ENCODE measurements around the gene PDE2A. TPM values are rescaled to one million over a fixed set of nuclear protein-coding genes. Genes with fewer than 3 reads are reported as not detected.

PDE2A gene
- total RNA-seq, 4 donors from 2014 or later: 26.1 to 34.1 (median 30.6) TPM

- no peak overlapping the region for H3K4me3 ChIP-seq (ENCODE audit: low read depth, poor library complexity, severe bottlenecking)
- intact Hi-C loops (cut with DNase I; ENCODE audit: low total_unique reads): no loop called here
- TF ChIP-seq CTCF (IDR thresholded peaks at IDR 0.05) (no peak), POLR2A (IDR thresholded peaks at IDR 0.05) (no peak)
- WGBS, 2 donors: 28 to 47% methylated on average over 3 of the region's 3 CpGs
- DNase-seq (ENCODE audit: low spot score in 2 of 2): no peak
Observed at GRCh38 chr11:72700146-72700545, 25.9 kb upstream of the PDE2A start.

- no peak for DNase-seq (ENCODE audit: low spot score in 2 of 2)
- H3K4me3 ChIP-seq (ENCODE audit: low read depth, poor library complexity, severe bottlenecking): no peak overlapping the region
- WGBS, 2 donors: 89 to 93% methylated on average over 12 to 16 of the region's 16 CpGs
- TF ChIP-seq POLR2A (IDR thresholded peaks at IDR 0.05) (no peak), CTCF (IDR thresholded peaks at IDR 0.05) (no peak)
- intact Hi-C loops (cut with DNase I; ENCODE audit: low total_unique reads): no loop called here
Observed at GRCh38 chr11:72697814-72698213, 23.6 kb upstream of the PDE2A start.

GRCh38 chr11:72696866-72697700 lies 22.9 kb upstream of the PDE2A start:
- intact Hi-C loops (cut with DNase I; ENCODE audit: low total_unique reads): no loop called here
- DNase-seq (ENCODE audit: low spot score in 2 of 2): peak; percentile 46 to 90
- WGBS, 2 donors: 74 to 75% methylated on average over 27 to 36 of the region's 44 CpGs
- no peak overlapping the region for H3K4me3 ChIP-seq (ENCODE audit: low read depth, poor library complexity, severe bottlenecking)
- TF ChIP-seq CTCF (IDR thresholded peaks at IDR 0.05): no peak
- no peak for TF ChIP-seq POLR2A (IDR thresholded peaks at IDR 0.05)

GRCh38 chr11:72695354-72695753 lies 21.1 kb upstream of the PDE2A start:
- no peak for TF ChIP-seq CTCF (IDR thresholded peaks at IDR 0.05)
- no peak for TF ChIP-seq POLR2A (IDR thresholded peaks at IDR 0.05)
- DNase-seq (ENCODE audit: low spot score in 2 of 2): no peak
- H3K4me3 ChIP-seq (ENCODE audit: low read depth, poor library complexity, severe bottlenecking): no peak overlapping the region
- intact Hi-C loops (cut with DNase I; ENCODE audit: low total_unique reads): no loop called here
- 92 to 98% methylated on average over 7 of the region's 7 CpGs for WGBS, 2 donors

- DNase-seq (ENCODE audit: low spot score in 2 of 2): no peak
- no peak for TF ChIP-seq POLR2A (IDR thresholded peaks at IDR 0.05)
- no peak for TF ChIP-seq CTCF (IDR thresholded peaks at IDR 0.05)
- WGBS, 2 donors: 95 to 100% methylated on average over 4 to 14 of the region's 19 CpGs
- no peak overlapping the region for H3K4me3 ChIP-seq (ENCODE audit: low read depth, poor library complexity, severe bottlenecking)
- intact Hi-C loops (cut with DNase I; ENCODE audit: low total_unique reads): no loop called here
Observed at GRCh38 chr11:72693271-72693968, 19.2 kb upstream of the PDE2A start.

Measured in lower leg skin (tissue), 4 donors.